ENCODE measurements around the gene WDFY3.

WDFY3 gene

DNA sequence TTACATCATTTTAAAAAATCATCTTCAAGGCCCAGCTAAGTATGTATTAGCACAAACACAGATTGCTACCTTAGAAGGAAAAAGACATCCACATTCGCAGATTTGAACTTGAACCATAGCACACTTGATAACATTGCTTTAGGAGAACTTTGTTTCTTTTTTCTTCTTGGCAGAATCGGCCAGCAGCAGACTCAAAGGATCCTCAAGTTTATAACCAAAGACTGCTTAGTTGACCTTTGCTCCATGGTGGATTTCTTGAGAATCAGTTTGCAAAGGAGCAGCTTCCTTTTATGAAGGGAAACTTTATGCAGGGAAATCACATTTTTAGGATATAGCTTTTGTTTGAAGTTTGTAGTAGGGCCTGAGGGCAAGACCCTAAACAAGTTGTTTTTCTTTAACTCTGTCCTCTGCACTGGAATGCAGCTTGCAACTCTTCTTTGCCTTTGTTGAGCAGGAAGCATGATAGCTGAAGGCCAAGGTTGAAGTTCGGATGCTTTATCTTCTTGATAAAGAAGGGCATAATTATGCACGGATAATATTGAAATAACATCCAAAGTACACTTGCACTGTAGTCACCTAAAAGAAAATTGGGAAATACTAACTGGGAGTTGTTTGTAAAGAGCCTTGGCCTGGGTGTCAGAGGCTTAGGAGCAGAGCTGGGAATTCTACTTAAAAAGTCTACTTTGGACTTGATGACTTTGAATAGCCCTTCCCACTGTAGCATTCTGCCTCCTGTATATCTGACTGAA lies 305.1 kb downstream of the WDFY3 start:
- no peak overlapping the region for H3K4me2 ChIP-seq (ENCODE audit: low read depth, low read length, poor library complexity, severe bottlenecking)
- no peaks in the 10 kb centered on the region for H3K27me3 ChIP-seq (ENCODE audit: low read length)

GRCh38 chr4:84660606-84661005 lies 305.9 kb downstream of the WDFY3 start:
- Histone ChIP-seq H3K27me3 (ENCODE audit: low read length) (no peaks in the 10 kb centered on the region), H3K27ac (ENCODE audit: low read depth, low read length) (no peak overlapping the region), H3K9me2 (replicated peaks; ENCODE audit: insufficient read depth, low read length) (no peaks in the 10 kb centered on the region), H3K79me2 (ENCODE audit: insufficient read depth, low read length) (no peaks in the 10 kb centered on the region), H3K4me2 (ENCODE audit: low read depth, low read length, poor library complexity, severe bottlenecking) (no peak overlapping the region), H3F3A (ENCODE audit: insufficient read depth) (no peaks in the 10 kb centered on the region), H3K9me3 (ENCODE audit: insufficient read depth, low read length) (no peaks in the 10 kb centered on the region), H3K4me3 (ENCODE audit: insufficient read depth, low read length, poor library complexity, severe bottlenecking) (no peak overlapping the region), H2AFZ (ENCODE audit: low read depth, low read length, severe bottlenecking) (no peak overlapping the region), H3K36me3 (ENCODE audit: low read length) (no peaks in the 10 kb centered on the region), H4K20me1 (ENCODE audit: low read depth, low read length) (no peaks in the 10 kb centered on the region), H3K9ac (ENCODE audit: low read length) (no peak overlapping the region)
- no peak for TF ChIP-seq CTCF (IDR thresholded peaks at IDR 0.05; ENCODE audit: insufficient read depth, low read length, poor library complexity, severe bottlenecking)
- no peak for TF ChIP-seq EZH2phosphoT487 (conservative IDR thresholded peaks at IDR 0.05; ENCODE audit: low read length)

More for the DNA sequence above, 305.1 kb downstream of the WDFY3 start:
- Histone ChIP-seq H3K9me2 (replicated peaks; ENCODE audit: insufficient read depth, low read length) (no peaks in the 10 kb centered on the region), H2AFZ (ENCODE audit: low read depth, low read length, severe bottlenecking) (no peak overlapping the region), H3F3A (ENCODE audit: insufficient read depth) (no peaks in the 10 kb centered on the region), H3K9ac (ENCODE audit: low read length) (no peak overlapping the region), H4K20me1 (ENCODE audit: low read depth, low read length) (no peaks in the 10 kb centered on the region), H3K27ac (ENCODE audit: low read depth, low read length) (no peak overlapping the region), H3K79me2 (ENCODE audit: insufficient read depth, low read length) (no peaks in the 10 kb centered on the region), H3K36me3 (ENCODE audit: low read length) (no peaks in the 10 kb centered on the region), H3K9me3 (ENCODE audit: insufficient read depth, low read length) (no peaks in the 10 kb centered on the region), H3K4me3 (ENCODE audit: insufficient read depth, low read length, poor library complexity, severe bottlenecking) (no peak overlapping the region)
- TF ChIP-seq CTCF (IDR thresholded peaks at IDR 0.05; ENCODE audit: insufficient read depth, low read length, poor library complexity, severe bottlenecking) (no peak), EZH2phosphoT487 (conservative IDR thresholded peaks at IDR 0.05; ENCODE audit: low read length) (no peak)

- Histone ChIP-seq H3K27ac (ENCODE audit: low read depth, low read length) (no peak overlapping the region), H4K20me1 (ENCODE audit: low read depth, low read length) (no peaks in the 10 kb centered on the region), H3K9me2 (replicated peaks; ENCODE audit: insufficient read depth, low read length) (no peaks in the 10 kb centered on the region), H3F3A (ENCODE audit: insufficient read depth) (no peaks in the 10 kb centered on the region), H3K36me3 (ENCODE audit: low read length) (no peaks in the 10 kb centered on the region), H3K9ac (ENCODE audit: low read length) (no peak overlapping the region), H3K27me3 (ENCODE audit: low read length) (no peaks in the 10 kb centered on the region), H3K4me2 (ENCODE audit: low read depth, low read length, poor library complexity, severe bottlenecking) (no peak overlapping the region), H3K4me3 (ENCODE audit: insufficient read depth, low read length, poor library complexity, severe bottlenecking) (no peak overlapping the region), H2AFZ (ENCODE audit: low read depth, low read length, severe bottlenecking) (no peak overlapping the region), H3K79me2 (ENCODE audit: insufficient read depth, low read length) (no peaks in the 10 kb centered on the region), H3K9me3 (ENCODE audit: insufficient read depth, low read length) (no peaks in the 10 kb centered on the region)
- TF ChIP-seq CTCF (IDR thresholded peaks at IDR 0.05; ENCODE audit: insufficient read depth, low read length, poor library complexity, severe bottlenecking) (no peak), EZH2phosphoT487 (conservative IDR thresholded peaks at IDR 0.05; ENCODE audit: low read length) (no peak)
Measured at GRCh38 chr4:84652478-84652877, 314.0 kb downstream of the WDFY3 start.

All from SU-DHL-6 (cell line).